ENCODE data around the gene CCDC33.

CCDC33 gene

DNA sequence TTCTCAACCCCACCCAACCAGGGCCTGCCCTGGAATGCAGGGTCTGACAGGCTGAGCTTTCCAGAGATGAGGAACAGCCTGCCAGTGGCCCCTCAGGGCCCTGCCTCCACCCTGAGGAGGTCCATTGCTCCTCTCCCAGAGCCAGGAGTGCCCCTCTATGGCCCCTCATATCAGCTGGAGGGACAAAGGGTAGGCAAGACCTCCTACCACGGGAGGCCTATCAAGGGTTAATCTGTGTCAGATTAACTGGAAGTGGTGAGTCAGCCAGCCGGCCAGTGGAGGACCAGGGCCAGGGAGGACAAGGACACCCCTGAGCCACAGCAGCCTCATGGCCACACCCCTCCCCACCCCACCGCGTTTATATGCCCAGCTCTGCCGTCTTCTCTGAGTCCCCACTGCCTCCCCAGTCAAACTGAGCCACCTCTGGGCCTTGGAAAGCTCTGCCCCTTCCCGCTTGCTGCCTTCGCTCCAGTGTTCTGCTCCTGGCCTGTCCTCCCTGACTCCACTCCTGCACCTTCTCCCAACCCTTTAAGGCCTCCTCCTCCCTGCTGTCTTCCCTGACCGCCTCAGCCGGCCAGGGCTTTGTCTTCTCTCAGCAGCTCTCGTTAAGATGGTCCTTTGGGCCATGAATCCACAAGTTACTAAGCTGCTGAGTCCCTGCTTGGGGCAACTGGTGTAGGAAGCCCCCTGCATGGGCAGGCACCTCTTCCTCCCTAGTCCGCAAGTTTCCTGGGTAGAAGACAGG, 6.5 kb downstream of the CCDC33 start:
- in situ Hi-C loops (cut with HindIII; ENCODE audit: low sequenced_read_pairs): no loop called here
- DNase-seq (ENCODE audit: low read depth): no peak
- no peak overlapping the region for H3K4me3 ChIP-seq (ENCODE audit: low read depth, low read length)
- no peak for TF ChIP-seq CTCF (IDR thresholded peaks at IDR 0.05; ENCODE audit: low read depth, low read length, missing control alignments)

- in situ Hi-C loops (cut with HindIII; ENCODE audit: low sequenced_read_pairs): no loop called here
- no peak for TF ChIP-seq CTCF (IDR thresholded peaks at IDR 0.05; ENCODE audit: low read depth, low read length, missing control alignments)
- DNase-seq (ENCODE audit: low read depth): no peak
- H3K4me3 ChIP-seq (ENCODE audit: low read depth, low read length): no peak overlapping the region
These were observed 7.3 kb downstream of the CCDC33 start for GRCh38 chr15:74243431-74243830.

- no peak overlapping the region for H3K4me3 ChIP-seq (ENCODE audit: low read depth, low read length)
- no peak for TF ChIP-seq CTCF (IDR thresholded peaks at IDR 0.05; ENCODE audit: low read depth, low read length, missing control alignments)
- in situ Hi-C loops (cut with HindIII; ENCODE audit: low sequenced_read_pairs): no loop called here
- no peak for DNase-seq (ENCODE audit: low read depth)
These were observed 8.8 kb downstream of the CCDC33 start for GRCh38 chr15:74244822-74245341.

DNA sequence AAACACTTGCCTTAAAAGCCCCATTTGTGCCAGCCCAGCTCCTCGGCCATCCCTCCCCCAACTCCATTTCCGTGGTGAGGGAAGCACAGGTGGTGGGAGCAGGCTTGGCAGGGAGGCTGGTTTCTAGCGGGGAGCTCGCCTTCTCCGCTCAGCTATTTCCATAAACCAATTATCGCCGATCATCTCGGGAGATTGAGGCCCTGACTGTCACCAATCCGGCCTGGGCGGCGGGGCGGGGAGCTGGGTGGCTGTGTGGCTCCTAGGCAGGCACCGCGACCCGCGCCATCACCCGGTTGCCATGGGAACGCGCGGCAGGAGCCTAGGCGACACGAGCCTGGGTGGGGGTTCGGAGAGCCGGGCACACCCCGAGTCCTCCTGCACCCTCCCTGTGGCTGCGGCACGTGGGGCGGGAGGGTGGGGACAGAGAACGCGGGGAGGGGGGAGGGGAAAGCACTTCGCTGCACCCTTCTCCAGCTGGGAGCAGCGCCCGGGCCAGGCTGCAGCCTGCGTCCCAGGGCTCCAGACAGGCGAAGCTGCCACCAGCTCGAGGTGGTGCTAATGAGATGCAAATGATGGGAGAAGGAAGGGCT, 9.3 kb downstream of the CCDC33 start:
- in situ Hi-C loops (cut with HindIII; ENCODE audit: low sequenced_read_pairs): no loop called here
- TF ChIP-seq CTCF (IDR thresholded peaks at IDR 0.05; ENCODE audit: low read depth, low read length, missing control alignments): no peak
- DNase-seq (ENCODE audit: low read depth): no peak
- no peak overlapping the region for H3K4me3 ChIP-seq (ENCODE audit: low read depth, low read length)

GRCh38 chr15:74250266-74250665, 14.1 kb downstream of the CCDC33 start:
- H3K4me3 ChIP-seq (ENCODE audit: low read depth, low read length): no peak overlapping the region
- in situ Hi-C loops (cut with HindIII; ENCODE audit: low sequenced_read_pairs): no loop called here
- TF ChIP-seq CTCF (IDR thresholded peaks at IDR 0.05; ENCODE audit: low read depth, low read length, missing control alignments): no peak
- no peak for DNase-seq (ENCODE audit: low read depth)

- DNase-seq (ENCODE audit: low read depth): no peak
- in situ Hi-C loops (cut with HindIII; ENCODE audit: low sequenced_read_pairs): no loop called here
- no peak overlapping the region for H3K4me3 ChIP-seq (ENCODE audit: low read depth, low read length)
- TF ChIP-seq CTCF (IDR thresholded peaks at IDR 0.05; ENCODE audit: low read depth, low read length, missing control alignments): no peak
These were observed 15.1 kb downstream of the CCDC33 start for GRCh38 chr15:74251131-74251811.

Measured in astrocyte of the cerebellum (primary cell).